ES-I3 (cell line): ENCODE measurements around the gene SYT14.
"Not testable (repeated sequence)": the region's sequence is repeated elsewhere in the genome, so short reads cannot be mapped to it uniquely, and the experiment has no call there.

Experiments
- H3K36me3 ChIP-seq: 2 replicates; pipeline ENCODE4 v1.6.1; 2013; ENCODE audit warnings: mild to moderate bottlenecking, low read length, control low read depth, moderate library complexity; ENCODE audit not compliant: insufficient read depth
- H3K4me1 ChIP-seq: 2 replicates; pipeline ENCODE4 v1.6.1; 2013; ENCODE audit warnings: mild to moderate bottlenecking, control low read depth, low read length; ENCODE audit not compliant: insufficient read depth
- H3K9ac ChIP-seq: 2 replicates; pipeline ENCODE4 v1.6.1; 2013; ENCODE audit warnings: low read depth, mild to moderate bottlenecking, low read length, moderate library complexity
- H3K9me3 ChIP-seq: 2 replicates; pipeline ENCODE4 v1.6.1; 2013; ENCODE audit warnings: mild to moderate bottlenecking, low read length, moderate library complexity; ENCODE audit not compliant: control insufficient read depth, insufficient read depth

Gene SYT14

GRCh38 chr1:209912306-209912705, 25.7 kb upstream of the SYT14 start:
- Histone ChIP-seq H3K9ac (no peak overlapping the region), H3K4me1 (no peaks in the 10 kb centered on the region), H3K36me3 (no peaks in the 10 kb centered on the region), H3K9me3 (no peaks in the 10 kb centered on the region)

- H3K9me3 ChIP-seq, H3K36me3 ChIP-seq, H3K9ac ChIP-seq, H3K4me1 ChIP-seq: not testable (repeated sequence)
Measured at GRCh38 chr1:209919637-209920036, 18.4 kb upstream of the SYT14 start.

GRCh38 chr1:209920844-209921243, 17.2 kb upstream of the SYT14 start:
- H3K9ac ChIP-seq, result no peak overlapping the region

GRCh38 chr1:209924390-209924789, 13.6 kb upstream of the SYT14 start:
- H3K9me3 ChIP-seq, result 0 out of 2 replicates have a peak, but pooled peaks cover 4% of the 10 kb centered on the region
- no peaks in the 10 kb centered on the region for H3K36me3 ChIP-seq
- no peak overlapping the region for H3K9ac ChIP-seq
- no peaks in the 10 kb centered on the region for H3K4me1 ChIP-seq

More at GRCh38 chr1:209920844-209921243, 17.2 kb upstream of the SYT14 start:
- no peaks in the 10 kb centered on the region for H3K36me3 ChIP-seq
- no peaks in the 10 kb centered on the region for H3K4me1 ChIP-seq
- 0 out of 2 replicates have a peak, but pooled peaks cover 4% of the 10 kb centered on the region for H3K9me3 ChIP-seq

GRCh38 chr1:209926045-209926444, 12.0 kb upstream of the SYT14 start:
- no peaks in the 10 kb centered on the region for H3K4me1 ChIP-seq

GRCh38 chr1:209927466-209927865, 10.6 kb upstream of the SYT14 start:
- H3K36me3 ChIP-seq, result no peaks in the 10 kb centered on the region
- no peak overlapping the region for H3K9ac ChIP-seq
- H3K9me3 ChIP-seq, result no peaks in the 10 kb centered on the region
- no peaks in the 10 kb centered on the region for H3K4me1 ChIP-seq

More at GRCh38 chr1:209926045-209926444, 12.0 kb upstream of the SYT14 start:
- H3K9ac ChIP-seq, result no peak overlapping the region
- H3K36me3 ChIP-seq, result no peaks in the 10 kb centered on the region
- H3K9me3 ChIP-seq, result 0 out of 2 replicates have a peak, but pooled peaks cover 3% of the 10 kb centered on the region

GRCh38 chr1:209929751-209930150, 8.3 kb upstream of the SYT14 start:
- H3K36me3 ChIP-seq, result no peaks in the 10 kb centered on the region
- no peaks in the 10 kb centered on the region for H3K4me1 ChIP-seq
- H3K9ac ChIP-seq, result no peak overlapping the region
- no peaks in the 10 kb centered on the region for H3K9me3 ChIP-seq

GRCh38 chr1:209931141-209931540, 6.9 kb upstream of the SYT14 start:
- no peaks in the 10 kb centered on the region for H3K9me3 ChIP-seq
- H3K4me1 ChIP-seq, result no peaks in the 10 kb centered on the region
- H3K9ac ChIP-seq, result no peak overlapping the region
- no peaks in the 10 kb centered on the region for H3K36me3 ChIP-seq

- 0 out of 2 replicates have a peak, but pooled peaks cover 6% of the 10 kb centered on the region for H3K4me1 ChIP-seq
- H3K36me3 ChIP-seq, result no peaks in the 10 kb centered on the region
- no peaks in the 10 kb centered on the region for H3K9me3 ChIP-seq
- H3K9ac ChIP-seq, result no peak overlapping the region
Measured at GRCh38 chr1:209936125-209936524, 1.9 kb upstream of the SYT14 start.

- no peaks in the 10 kb centered on the region for H3K9me3 ChIP-seq
- no peak overlapping the region for H3K9ac ChIP-seq
- no peaks in the 10 kb centered on the region for H3K36me3 ChIP-seq
- H3K4me1 ChIP-seq, result no peaks in the 10 kb centered on the region; the same call in 1 of the 2 replicates
Measured at GRCh38 chr1:209945377-209945776, 7.4 kb downstream of the SYT14 start.

- no peaks in the 10 kb centered on the region for H3K36me3 ChIP-seq
- H3K4me1 ChIP-seq, result no peaks in the 10 kb centered on the region
- no peak overlapping the region for H3K9ac ChIP-seq
- H3K9me3 ChIP-seq, result no peaks in the 10 kb centered on the region
Measured at GRCh38 chr1:209948155-209948554, 10.1 kb downstream of the SYT14 start.

GRCh38 chr1:209956116-209956515, 18.1 kb downstream of the SYT14 start:
- Histone ChIP-seq H3K36me3 (no peaks in the 10 kb centered on the region), H3K9me3 (no peaks in the 10 kb centered on the region), H3K9ac (no peak overlapping the region), H3K4me1 (no peaks in the 10 kb centered on the region)

- H3K9ac ChIP-seq, result no peak overlapping the region
- H3K4me1 ChIP-seq, result no peaks in the 10 kb centered on the region
- H3K36me3 ChIP-seq, result no peaks in the 10 kb centered on the region
- H3K9me3 ChIP-seq, result no peaks in the 10 kb centered on the region
Measured at GRCh38 chr1:209959623-209960022, 21.6 kb downstream of the SYT14 start.

GRCh38 chr1:209960926-209961325, 22.9 kb downstream of the SYT14 start:
- Histone ChIP-seq H3K9ac (no peak overlapping the region), H3K4me1 (no peaks in the 10 kb centered on the region), H3K9me3 (no peaks in the 10 kb centered on the region), H3K36me3 (no peaks in the 10 kb centered on the region)

- Histone ChIP-seq H3K9me3 (no peaks in the 10 kb centered on the region), H3K36me3 (no peaks in the 10 kb centered on the region), H3K9ac (no peak overlapping the region), H3K4me1 (no peaks in the 10 kb centered on the region)
Measured at GRCh38 chr1:209962388-209962787, 24.4 kb downstream of the SYT14 start.

- Histone ChIP-seq H3K36me3 (no peaks in the 10 kb centered on the region), H3K9me3 (no peaks in the 10 kb centered on the region), H3K4me1 (no peaks in the 10 kb centered on the region), H3K9ac (no peak overlapping the region)
Measured at GRCh38 chr1:209962856-209963255, 24.8 kb downstream of the SYT14 start.
